LoVo (cell line): ENCODE data around the gene NRM.
"Not testable (repeated sequence)": the region's sequence is repeated elsewhere in the genome, so short reads cannot be mapped to it uniquely, and the experiment has no call there.

Experiments
- DNase-seq: peaks from one replicate; pipeline ENCODE4 v3.0.0-alpha.2; 2016; ENCODE audit warnings: low spot score

Gene NRM

DNA sequence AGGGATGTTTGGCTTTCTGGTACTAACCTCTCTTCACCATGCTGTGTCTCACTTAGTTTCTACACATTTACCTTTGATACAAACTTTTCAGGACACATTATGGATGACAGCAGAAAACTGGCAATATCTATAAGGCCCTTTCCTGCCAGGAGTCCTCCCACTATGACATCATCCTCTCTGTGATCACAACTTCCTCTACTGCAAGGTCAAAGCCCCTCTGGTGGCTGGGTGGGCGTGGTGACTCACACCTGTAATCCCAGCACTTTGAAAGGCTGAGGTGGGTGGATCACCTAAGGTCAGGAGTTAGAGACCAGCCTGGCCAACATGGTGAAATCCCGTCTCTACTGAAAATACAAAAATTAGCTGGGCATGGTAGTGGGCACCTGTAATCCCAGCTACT lies 24.5 kb downstream of the NRM start:
- DNase-seq: not testable (repeated sequence)

DNA sequence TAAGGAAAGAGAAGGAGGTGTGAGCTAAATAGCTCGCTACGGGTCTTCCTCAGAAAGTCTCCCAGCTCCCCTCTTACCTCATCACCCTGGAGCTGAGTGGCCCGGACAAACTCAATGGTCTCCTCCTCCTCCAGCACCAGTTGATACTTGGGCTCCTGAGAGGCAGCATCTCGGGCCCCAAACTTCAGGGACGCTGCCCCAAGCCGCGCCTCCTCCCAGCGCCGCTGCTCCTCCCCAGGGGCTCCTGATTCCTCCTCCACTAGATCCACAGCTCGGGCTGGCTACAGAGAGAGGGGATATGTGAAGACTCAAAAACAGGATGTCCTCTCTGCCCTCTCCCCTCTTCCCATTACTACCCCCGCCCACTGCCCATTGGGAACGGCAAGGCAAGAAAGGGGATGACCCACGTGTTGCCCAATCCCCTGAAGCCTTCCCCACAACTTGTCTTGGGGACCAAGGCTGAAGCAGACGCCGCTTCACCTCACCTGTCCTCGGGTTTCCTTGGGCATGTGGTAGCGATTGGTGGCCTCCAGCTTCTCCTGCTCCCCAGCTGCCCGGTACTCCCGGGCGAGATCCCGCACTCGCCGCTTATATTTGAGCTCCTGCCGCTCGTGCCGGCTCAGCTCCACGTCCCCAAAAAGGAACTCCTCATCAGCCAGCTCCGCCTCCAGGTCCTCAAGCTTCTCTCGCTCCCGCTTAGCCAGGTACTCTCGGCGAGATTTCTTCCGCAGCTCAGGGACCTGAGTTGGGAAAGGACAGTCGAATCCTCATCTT lies 25.6 kb downstream of the NRM start:
- no peak for DNase-seq

DNA sequence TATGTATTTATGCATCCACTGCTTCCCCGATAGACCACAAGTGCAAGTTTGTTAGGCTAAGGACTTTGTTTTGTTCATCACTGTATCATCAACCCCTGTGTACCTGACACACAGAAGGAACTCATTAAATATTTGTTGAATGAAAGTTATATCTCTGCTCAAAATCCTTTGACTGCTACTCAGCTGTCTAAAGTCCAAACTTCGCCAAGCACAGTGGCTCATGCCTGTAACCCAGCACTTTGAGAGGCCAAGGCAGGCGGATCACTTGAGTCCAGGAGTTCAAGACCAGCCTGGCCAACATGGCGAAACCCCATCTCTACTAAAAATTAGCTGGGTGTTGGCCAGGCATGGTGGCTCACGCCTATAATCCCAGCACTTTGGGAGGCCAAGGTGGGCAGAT lies 32.9 kb downstream of the NRM start:
- DNase-seq: not testable (repeated sequence)

DNA sequence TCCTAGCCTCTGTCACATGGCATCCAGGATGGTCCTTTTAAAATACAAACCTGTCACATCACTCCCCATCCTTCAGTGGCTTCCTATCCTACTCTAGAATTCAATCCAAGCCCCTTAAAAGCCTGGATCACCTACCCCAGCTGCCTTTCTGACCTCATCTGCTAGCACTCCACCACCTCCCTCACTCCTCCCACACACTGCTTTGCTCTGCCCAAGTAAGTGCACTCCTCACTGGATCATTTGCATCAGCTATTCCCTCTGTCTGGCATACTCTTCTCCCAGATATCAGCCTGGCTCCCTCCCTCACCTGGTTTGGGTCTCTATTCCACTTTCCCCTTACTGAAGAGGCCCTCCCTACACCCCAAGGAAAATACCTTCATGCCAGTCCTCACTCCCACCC lies 33.3 kb downstream of the NRM start:
- DNase-seq: no peak

DNA sequence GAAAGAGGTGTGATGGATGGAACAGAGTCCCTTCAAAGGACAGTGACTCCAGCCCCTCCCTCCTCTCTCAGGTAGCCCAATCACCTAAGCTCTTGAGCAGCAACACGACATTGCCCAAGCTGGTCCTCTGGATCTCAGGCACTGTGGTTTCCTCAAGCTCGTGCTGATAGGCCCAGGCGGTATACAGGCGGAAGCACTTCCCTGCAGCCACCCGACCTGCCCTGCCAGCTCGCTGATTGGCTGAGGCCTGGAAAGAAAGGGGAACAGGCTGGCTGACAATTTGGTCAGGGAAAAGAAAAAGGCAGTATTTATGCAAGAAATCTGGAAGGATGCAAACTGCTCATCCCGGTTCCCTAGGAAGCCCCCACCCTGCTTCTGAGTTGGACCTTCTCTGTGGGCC lies 34.3 kb downstream of the NRM start:
- DNase-seq: no peak

DNA sequence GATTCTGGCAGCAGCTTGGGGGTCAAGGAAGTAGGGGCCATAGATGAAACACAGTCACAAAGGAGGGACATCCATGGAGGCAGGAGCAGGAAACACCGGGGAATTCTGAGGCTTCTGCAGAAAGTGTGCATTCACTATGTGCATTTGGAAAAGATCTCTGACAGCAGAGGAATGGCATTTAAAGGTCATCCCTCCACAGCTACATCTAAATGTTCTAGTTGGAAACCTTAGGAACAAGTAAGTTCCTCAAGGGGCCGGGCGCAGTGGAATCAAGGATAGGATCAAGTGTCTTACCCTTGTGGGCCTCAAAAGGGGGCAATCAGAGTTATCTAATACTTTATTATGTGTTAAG lies 35.1 kb downstream of the NRM start:
- no peak for DNase-seq

DNA sequence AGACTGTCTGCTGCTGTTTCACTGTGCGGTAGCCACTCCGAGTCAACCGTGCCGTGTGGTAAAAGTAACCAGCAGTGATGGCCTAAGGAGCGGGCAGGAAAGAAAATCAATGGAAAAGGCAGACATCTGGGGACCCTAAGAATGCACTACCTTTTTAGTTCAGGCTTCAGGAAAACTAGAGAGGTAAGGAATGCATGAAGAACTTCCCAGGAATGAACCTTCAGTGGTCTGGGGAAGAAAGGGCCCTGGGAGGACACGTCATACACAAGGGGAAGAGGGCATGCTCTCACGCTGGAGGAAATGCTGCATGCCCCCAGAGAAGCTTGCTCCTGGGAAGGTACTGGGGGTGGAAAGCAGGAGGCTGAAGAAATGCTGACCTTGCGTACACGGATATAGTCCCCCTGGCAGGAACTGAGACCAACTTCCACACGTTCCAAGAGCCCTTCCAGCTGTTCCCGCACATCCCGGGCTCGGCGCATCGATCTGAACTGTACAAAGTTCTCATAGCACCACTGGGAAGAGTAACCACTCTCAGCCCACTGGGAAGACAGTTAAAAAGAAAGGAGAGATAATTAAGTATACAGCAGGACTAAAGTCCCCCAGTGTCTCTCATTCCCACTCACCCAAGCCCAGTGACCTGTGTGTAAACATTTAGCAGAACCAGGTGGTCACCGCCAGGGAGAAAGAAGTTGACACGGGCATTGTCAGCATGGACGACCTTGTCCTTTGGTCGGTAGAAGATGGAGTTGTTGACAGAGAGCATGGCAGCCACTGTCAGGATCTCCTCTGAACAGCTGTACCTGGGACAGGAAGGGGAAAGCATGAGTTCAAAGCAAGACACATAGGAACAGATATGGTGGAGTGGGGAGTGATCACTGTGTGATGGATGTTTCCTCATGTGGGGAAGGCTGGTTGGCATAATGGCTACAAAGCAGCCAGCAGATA lies 35.7 kb downstream of the NRM start:
- no peak for DNase-seq

DNA sequence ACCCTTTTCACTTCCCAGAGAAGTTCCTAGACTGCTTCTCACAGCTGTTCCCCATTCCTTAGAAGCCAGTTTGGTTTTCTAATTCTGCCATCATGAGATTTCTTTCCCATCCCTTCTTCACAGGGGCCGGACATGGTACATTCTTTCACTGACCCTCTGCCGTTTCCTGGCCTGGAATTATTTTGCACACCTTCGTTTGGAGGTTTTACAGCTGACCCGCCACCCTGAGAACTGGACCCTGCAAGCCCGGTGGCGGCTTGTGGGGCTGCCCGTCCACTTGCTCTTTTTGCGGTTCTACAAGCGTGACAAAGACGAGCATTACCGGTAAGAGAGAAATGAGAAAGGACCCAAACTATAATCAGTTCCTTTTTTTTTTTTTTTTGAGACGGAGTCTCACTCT lies 39.6 kb downstream of the NRM start:
- DNase-seq: no peak

DNA sequence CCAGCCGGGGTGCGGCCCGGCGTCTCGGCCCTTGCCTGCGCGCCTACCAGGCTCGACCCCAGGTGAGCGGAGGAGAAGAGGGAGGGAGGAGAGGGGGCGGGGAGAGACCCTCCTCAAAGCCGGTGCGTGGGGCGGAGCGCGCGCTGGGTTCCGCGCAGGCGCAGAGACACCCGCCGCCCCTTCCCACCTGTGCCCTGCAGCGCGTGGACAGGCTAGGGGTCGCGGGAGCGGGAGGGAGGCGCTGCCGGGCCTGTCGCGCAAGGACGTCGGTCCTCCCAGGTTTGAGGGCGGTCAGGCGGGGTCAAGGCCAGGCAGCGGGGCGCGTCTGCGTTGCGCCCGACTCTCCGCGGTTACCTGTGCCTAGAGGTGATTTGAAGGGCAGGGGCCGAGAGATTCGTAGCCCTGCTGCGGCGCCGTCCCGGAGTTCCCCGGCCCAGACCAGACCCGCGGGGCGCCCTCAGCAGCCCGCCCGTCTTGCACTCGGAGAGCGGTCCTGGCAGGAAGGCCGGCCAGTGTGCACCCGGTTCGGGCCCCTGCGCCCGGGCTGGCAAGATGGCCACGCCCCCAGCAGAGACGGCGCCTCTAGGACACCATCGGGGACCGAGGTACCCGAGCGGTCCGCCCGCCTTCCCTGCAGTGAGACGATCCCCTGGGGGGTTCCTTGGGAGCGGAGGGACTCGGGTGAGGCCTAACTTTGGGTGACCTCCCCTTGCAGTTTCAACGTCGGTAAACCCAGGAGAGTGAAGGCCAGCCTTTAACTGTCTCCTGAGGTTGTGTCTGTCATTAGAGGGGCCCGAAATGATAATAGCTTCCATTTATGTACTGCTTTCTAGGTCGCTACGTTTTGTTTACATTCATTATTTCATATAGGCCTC lies 43.3 kb downstream of the NRM start:
- DNase-seq: peak; percentile 69

DNA sequence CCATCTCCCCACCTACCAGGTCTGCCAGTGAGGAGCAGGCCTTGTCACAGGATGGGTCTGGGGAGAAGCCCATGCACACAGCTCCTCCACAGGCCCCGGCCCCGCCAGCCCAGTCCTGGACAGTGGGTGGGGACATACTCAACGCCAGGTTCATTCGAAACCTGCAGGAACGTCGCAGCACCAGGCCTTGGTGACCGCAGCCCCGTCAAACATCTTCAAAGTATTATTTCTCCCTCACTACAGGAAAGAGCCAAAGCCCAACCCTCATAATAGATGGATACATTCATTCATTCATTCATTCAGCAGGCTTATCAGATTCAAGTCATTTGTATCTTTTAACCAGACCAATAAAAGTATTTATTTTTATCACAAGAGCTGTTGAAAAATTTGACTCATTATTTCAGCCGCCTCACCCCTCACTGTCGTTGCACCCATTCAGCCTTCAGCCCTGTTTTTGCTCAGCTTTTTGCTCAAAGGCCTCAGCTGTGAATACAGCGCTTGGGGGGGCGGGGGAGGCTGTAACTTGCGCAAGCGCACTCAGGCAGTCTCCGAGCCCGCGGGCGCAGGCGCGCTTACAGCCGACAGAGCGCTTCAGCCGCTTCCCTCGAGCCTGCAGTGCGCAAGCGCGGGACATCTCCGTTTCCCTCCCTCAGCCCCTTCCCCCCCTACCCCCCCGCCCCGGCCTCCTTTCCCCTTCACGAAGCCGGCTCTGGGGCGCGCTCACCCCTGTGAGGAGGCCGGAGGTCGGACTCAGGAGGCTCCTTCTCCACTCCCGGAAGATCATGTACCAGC lies 44.1 kb downstream of the NRM start, which contains the start of gene C6orf136:
Gene C6orf136, plus strand, starts transcription at position 684 of the 792 bp plus-strand sequence. Its CDS starts 99 bp downstream, at position 783.
- peak; percentile 93 for DNase-seq

DNA sequence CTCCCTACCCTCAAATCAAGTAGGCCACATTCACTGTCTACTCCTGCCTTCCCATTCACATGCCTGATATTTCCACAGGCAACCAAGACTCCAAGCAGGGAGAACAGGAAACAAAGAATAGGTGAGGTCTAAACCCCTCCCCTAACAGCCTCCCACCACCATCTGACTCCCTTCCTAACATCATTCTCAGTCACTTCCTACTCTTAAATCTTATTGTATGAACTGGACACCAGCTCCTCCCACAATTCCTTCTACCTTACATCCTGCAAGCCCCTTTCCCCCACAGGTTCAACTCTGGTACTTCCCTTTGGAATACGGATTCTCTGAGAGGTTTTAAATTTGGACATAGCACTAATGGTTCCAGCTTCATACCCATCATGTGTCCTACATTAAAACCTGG lies 44.8 kb downstream of the NRM start:
- no peak for DNase-seq

DNA sequence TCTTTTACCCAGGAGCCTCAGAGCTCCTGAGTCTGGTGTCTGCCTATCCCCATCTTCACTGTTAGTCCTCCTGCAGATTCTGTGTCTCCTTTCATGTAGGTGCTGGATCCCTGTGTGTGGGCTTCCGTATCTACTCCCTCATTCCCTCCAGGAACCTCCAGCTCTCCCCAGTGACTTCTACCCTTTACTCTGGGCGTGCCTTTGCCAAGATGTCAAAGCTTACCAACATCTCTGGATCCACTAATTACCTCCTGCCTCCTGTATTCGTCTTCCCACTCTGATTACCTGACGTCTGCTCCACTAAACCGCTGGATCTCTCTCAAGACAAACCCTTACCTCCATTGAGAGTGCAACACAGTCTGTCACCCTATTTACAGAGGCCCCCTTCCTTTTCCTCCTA lies 46.0 kb downstream of the NRM start:
- no peak for DNase-seq

DNA sequence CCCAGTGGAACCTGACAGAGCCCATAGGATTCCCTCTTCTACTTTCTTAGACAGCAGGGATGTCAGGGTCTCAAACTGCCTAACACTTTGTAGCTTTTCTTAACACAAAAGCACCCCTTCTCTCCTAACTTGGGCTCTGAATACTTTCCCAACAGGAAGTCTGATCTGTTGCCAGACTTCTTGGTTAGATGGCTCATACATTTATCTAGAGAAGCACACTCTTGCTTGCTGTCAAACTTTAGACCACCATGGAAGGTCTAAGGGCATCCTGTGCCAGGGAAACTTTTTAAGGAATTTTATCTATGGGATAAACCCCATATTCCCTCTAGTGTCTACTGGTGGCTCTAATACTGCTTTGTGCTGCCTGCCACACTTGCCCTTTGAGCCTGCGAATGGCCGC lies 47.1 kb downstream of the NRM start:
- DNase-seq: no peak

DNA sequence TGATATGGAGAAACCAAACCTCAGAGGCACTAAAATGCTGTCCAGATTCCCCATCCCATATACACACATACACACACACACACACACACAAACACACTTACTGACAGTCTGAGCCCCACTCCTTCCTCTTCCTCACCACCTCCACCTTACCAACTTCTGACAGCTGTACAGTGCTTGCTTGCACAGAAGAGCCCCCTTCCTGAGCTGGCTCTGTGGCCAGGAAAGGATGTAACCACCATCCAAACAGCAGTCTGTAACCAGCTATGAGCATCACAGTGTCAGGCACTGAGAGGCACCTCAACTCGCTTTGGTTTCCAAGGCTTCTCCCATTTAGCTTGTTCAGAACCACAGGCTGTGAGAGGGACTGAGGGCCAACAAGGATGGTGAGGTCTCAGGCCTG lies 49.7 kb downstream of the NRM start:
- no peak for DNase-seq

DNA sequence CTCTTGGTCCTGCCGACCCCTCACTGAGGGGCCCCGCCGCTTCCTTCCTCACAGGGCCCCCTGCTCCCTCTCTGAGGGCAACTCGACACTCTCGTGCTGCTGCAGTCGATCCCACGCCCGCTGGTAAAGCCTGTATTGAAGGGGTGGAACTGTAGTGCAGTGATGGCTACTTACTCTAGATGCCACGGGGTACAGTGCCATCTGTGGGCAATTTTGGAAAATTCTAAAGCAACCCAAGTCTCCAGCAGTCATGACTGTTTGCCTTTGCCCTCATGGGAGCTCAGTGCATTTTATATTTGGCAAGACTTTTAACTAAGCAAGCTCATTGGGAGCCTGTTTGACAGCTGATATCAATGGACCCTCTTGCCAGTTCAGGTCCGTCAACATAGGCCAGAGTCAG lies 50.3 kb downstream of the NRM start:
- DNase-seq: no peak
